Lower leg skin (tissue), 3 donors: ENCODE measurements around the gene STX5.

Experiments used
- CTCF ChIP-seq, 3 donors: fragments of 450-650 bp; IDR thresholded peaks; one replicate each; pipeline ENCODE4 v1.5.1; 2016; ENCODE audit warnings: antibody characterized with exemption in 3 of 3, mild to moderate bottlenecking in 3 of 3, moderate library complexity in 2 of 3
- POLR2A ChIP-seq, 2 donors: fragments of 450-650 bp; IDR thresholded peaks; one replicate each; pipeline ENCODE4 v1.6.1; 2016 to 2017; ENCODE audit warnings: antibody characterized with exemption in 2 of 2, mild to moderate bottlenecking in 1 of 2, moderate library complexity in 1 of 2

DNA sequence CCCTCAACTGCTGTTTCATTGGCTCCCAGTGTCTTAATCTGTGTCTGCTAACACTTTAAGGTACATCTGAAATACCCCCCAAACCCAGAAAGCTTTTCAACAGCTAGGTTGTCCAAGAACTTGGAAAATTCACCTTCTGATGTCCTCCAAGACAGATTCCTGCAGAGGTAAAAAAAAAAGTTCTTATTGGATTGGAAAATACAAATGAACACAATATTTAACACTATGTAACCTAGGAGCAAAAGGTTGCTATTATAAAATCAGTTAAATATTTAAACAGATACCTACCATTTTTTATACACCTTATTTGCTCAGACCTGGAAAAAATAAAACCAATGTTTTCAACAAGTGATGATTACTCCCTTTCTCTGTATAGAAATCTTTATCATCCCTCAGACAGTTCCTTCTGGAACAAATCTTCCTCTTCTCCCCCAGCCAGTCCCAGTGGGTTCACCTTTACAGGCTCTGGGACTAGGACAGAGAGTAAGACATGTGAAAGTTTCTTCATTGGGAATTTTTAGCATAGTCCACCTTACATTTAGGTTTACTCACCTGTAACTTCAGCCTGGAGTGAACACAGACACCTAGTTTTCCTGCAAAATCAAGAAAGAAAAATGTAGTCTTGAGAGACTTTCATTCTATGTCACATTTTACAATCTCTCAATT is 20.8 kb upstream of the STX5 start:
- TF ChIP-seq POLR2A (IDR thresholded peaks at IDR 0.05) (no peak), CTCF (IDR thresholded peaks at IDR 0.05) (no peak)
